ENCODE data around the gene STPG4. TPM values are rescaled to one million over a fixed set of nuclear protein-coding genes. Genes with fewer than 3 reads are reported as not detected.

Gene STPG4
- polyA plus RNA-seq (2013, experiment 1 of 2): not detected
- 0.03 TPM for polyA plus RNA-seq (2013, experiment 2 of 2)

- no CpG with 5 or more reads among the region's 30 CpGs for WGBS, 2 donors (ENCODE audit: extremely low coverage in 2 of 2, insufficient read length in 2 of 2, insufficient replicate concordance in 1 of 2)
- H3K79me1 ChIP-seq (ENCODE audit: low read depth, low read length): no peaks in the 10 kb centered on the region
- DNase-seq (ENCODE audit: low spot score): no peak
Observed at GRCh38 chr2:47155091-47155876, at the start of gene STPG4. Gene STPG4, minus strand, starts transcription at chr2:47155308. Its CDS starts 57 bp downstream, at chr2:47155251.

GRCh38 chr2:47204691-47205090, 49.6 kb upstream of the STPG4 start:
- no peaks in the 10 kb centered on the region for H3K36me3 ChIP-seq (replicated peaks in 1 of 2; ENCODE audit: control insufficient read depth in 2 of 2, insufficient read depth in 2 of 2, low read length in 2 of 2)
- no peak overlapping the region for H4K91ac ChIP-seq (ENCODE audit: low read depth, low read length, poor library complexity)
- H3K4ac ChIP-seq (ENCODE audit: low read length): no peak overlapping the region
- H2BK5ac ChIP-seq (ENCODE audit: low read length): no peak overlapping the region
- H2BK120ac ChIP-seq (ENCODE audit: low read depth, low read length): no peak overlapping the region
- H3K4me2 ChIP-seq (ENCODE audit: insufficient read depth, low read length, poor library complexity, severe bottlenecking): no peak overlapping the region
- no peak overlapping the region for H3K4me3 ChIP-seq (ENCODE audit: low read length in 2 of 2)
- H3K27ac ChIP-seq (replicated peaks; ENCODE audit: low read length): no peak overlapping the region
- H3K9ac ChIP-seq (ENCODE audit: low read depth, low read length, poor library complexity): no peak overlapping the region
- no peak overlapping the region for H4K8ac ChIP-seq (ENCODE audit: low read depth, low read length)
- no peak for DNase-seq (ENCODE audit: low spot score)
- H3K27me3 ChIP-seq (ENCODE audit: control insufficient read depth in 3 of 3, insufficient read depth in 3 of 3, low read depth in 1 of 3, low read length in 3 of 3): no peaks in the 10 kb centered on the region
- H2AK5ac ChIP-seq (ENCODE audit: low read depth, low read length): no peak overlapping the region
- H2BK12ac ChIP-seq (ENCODE audit: low read length): no peak overlapping the region
- H2BK15ac ChIP-seq (ENCODE audit: low read length): no peak overlapping the region
- H3K14ac ChIP-seq (ENCODE audit: low read length): no peak overlapping the region
- no CpG with 5 or more reads among the region's 3 CpGs for WGBS, 2 donors (ENCODE audit: extremely low coverage in 2 of 2, insufficient read length in 2 of 2, insufficient replicate concordance in 1 of 2)
- peaks cover 0 to 3% of the 10 kb centered on the region in 2 donors for H3K9me3 ChIP-seq (replicated peaks in 1 of 2; ENCODE audit: control insufficient read depth in 2 of 2, insufficient read depth in 1 of 2, low read depth in 1 of 2, low read length in 2 of 2)
- no peak overlapping the region for H3K18ac ChIP-seq (ENCODE audit: low read length)
- H3K4me1 ChIP-seq (ENCODE audit: control insufficient read depth in 2 of 2, insufficient read depth in 1 of 2, low read depth in 1 of 2, low read length in 2 of 2): peaks cover 0 to 5% of the 10 kb centered on the region in 2 donors
- no peaks in the 10 kb centered on the region for H3K79me1 ChIP-seq (ENCODE audit: low read depth, low read length)
- no peak overlapping the region for H2AFZ ChIP-seq (ENCODE audit: low read length)
- H3K23ac ChIP-seq (ENCODE audit: low read depth, low read length, poor library complexity): no peak overlapping the region

More at GRCh38 chr2:47155091-47155876, at the start of gene STPG4:
- Histone ChIP-seq H3K4ac (ENCODE audit: low read length) (no peak within 1 kb of the TSS), H3K4me1 (ENCODE audit: control insufficient read depth in 2 of 2, insufficient read depth in 1 of 2, low read depth in 1 of 2, low read length in 2 of 2) (no peaks in the 10 kb centered on the region), H3K27ac (replicated peaks; ENCODE audit: low read length) (peak within 1 kb of the TSS; percentile 26), H2BK120ac (ENCODE audit: low read depth, low read length) (no peak within 1 kb of the TSS), H3K14ac (ENCODE audit: low read length) (no peak within 1 kb of the TSS), H4K8ac (ENCODE audit: low read depth, low read length) (peak within 1 kb of the TSS; percentile 82), H3K36me3 (replicated peaks in 1 of 2; ENCODE audit: control insufficient read depth in 2 of 2, insufficient read depth in 2 of 2, low read length in 2 of 2) (peaks cover 11 to 41% of the 10 kb centered on the region in 2 donors), H2BK15ac (ENCODE audit: low read length) (no peak within 1 kb of the TSS), H2BK5ac (ENCODE audit: low read length) (no peak within 1 kb of the TSS), H3K9ac (ENCODE audit: low read depth, low read length, poor library complexity) (no peak within 1 kb of the TSS), H2BK12ac (ENCODE audit: low read length) (peak within 1 kb of the TSS; percentile 41), H2AK5ac (ENCODE audit: low read depth, low read length) (no peak within 1 kb of the TSS), H2AFZ (ENCODE audit: low read length) (no peak within 1 kb of the TSS), H4K91ac (ENCODE audit: low read depth, low read length, poor library complexity) (no peak within 1 kb of the TSS), H3K4me3 (ENCODE audit: low read length in 2 of 2) (no peak within 1 kb of the TSS), H3K9me3 (replicated peaks in 1 of 2; ENCODE audit: control insufficient read depth in 2 of 2, insufficient read depth in 1 of 2, low read depth in 1 of 2, low read length in 2 of 2) (peaks cover 0 to 2% of the 10 kb centered on the region in 2 donors), H3K27me3 (ENCODE audit: control insufficient read depth in 3 of 3, insufficient read depth in 3 of 3, low read depth in 1 of 3, low read length in 3 of 3) (no peaks in the 10 kb centered on the region), H3K4me2 (ENCODE audit: insufficient read depth, low read length, poor library complexity, severe bottlenecking) (no peak within 1 kb of the TSS), H3K23ac (ENCODE audit: low read depth, low read length, poor library complexity) (no peak within 1 kb of the TSS), H3K18ac (ENCODE audit: low read length) (peak within 1 kb of the TSS; percentile 48)

GRCh38 chr2:47203995-47204394, 48.9 kb upstream of the STPG4 start:
- Histone ChIP-seq H3K9me3 (replicated peaks in 1 of 2; ENCODE audit: control insufficient read depth in 2 of 2, insufficient read depth in 1 of 2, low read depth in 1 of 2, low read length in 2 of 2) (peaks cover 0 to 3% of the 10 kb centered on the region in 2 donors), H3K4me1 (ENCODE audit: control insufficient read depth in 2 of 2, insufficient read depth in 1 of 2, low read depth in 1 of 2, low read length in 2 of 2) (peaks cover 0 to 5% of the 10 kb centered on the region in 2 donors), H4K91ac (ENCODE audit: low read depth, low read length, poor library complexity) (no peak overlapping the region), H4K8ac (ENCODE audit: low read depth, low read length) (no peak overlapping the region), H2BK5ac (ENCODE audit: low read length) (no peak overlapping the region), H2AFZ (ENCODE audit: low read length) (no peak overlapping the region), H3K4ac (ENCODE audit: low read length) (no peak overlapping the region), H2BK12ac (ENCODE audit: low read length) (no peak overlapping the region), H3K36me3 (replicated peaks in 1 of 2; ENCODE audit: control insufficient read depth in 2 of 2, insufficient read depth in 2 of 2, low read length in 2 of 2) (no peaks in the 10 kb centered on the region), H2BK120ac (ENCODE audit: low read depth, low read length) (no peak overlapping the region), H3K27me3 (ENCODE audit: control insufficient read depth in 3 of 3, insufficient read depth in 3 of 3, low read depth in 1 of 3, low read length in 3 of 3) (no peaks in the 10 kb centered on the region), H3K23ac (ENCODE audit: low read depth, low read length, poor library complexity) (no peak overlapping the region), H3K27ac (replicated peaks; ENCODE audit: low read length) (no peak overlapping the region), H3K4me2 (ENCODE audit: insufficient read depth, low read length, poor library complexity, severe bottlenecking) (no peak overlapping the region), H3K79me1 (ENCODE audit: low read depth, low read length) (no peaks in the 10 kb centered on the region), H2AK5ac (ENCODE audit: low read depth, low read length) (no peak overlapping the region), H2BK15ac (ENCODE audit: low read length) (no peak overlapping the region), H3K14ac (ENCODE audit: low read length) (no peak overlapping the region), H3K4me3 (ENCODE audit: low read length in 2 of 2) (no peak overlapping the region), H3K18ac (ENCODE audit: low read length) (no peak overlapping the region), H3K9ac (ENCODE audit: low read depth, low read length, poor library complexity) (no peak overlapping the region)
- no peak for DNase-seq (ENCODE audit: low spot score)
- WGBS, 2 donors (ENCODE audit: extremely low coverage in 2 of 2, insufficient read length in 2 of 2, insufficient replicate concordance in 1 of 2): no CpG with 5 or more reads among the region's 4 CpGs

- no CpG with 5 or more reads among the region's 2 CpGs for WGBS, 2 donors (ENCODE audit: extremely low coverage in 2 of 2, insufficient read length in 2 of 2, insufficient replicate concordance in 1 of 2)
- H3K27me3 ChIP-seq (ENCODE audit: control insufficient read depth in 3 of 3, insufficient read depth in 3 of 3, low read depth in 1 of 3, low read length in 3 of 3): no peaks in the 10 kb centered on the region
- DNase-seq (ENCODE audit: low spot score): no peak
Observed at GRCh38 chr2:47201224-47201623, 46.1 kb upstream of the STPG4 start.

More at GRCh38 chr2:47201224-47201623, 46.1 kb upstream of the STPG4 start:
- no peak overlapping the region for H2BK120ac ChIP-seq (ENCODE audit: low read depth, low read length)
- peak overlapping the region; percentile 64 for H2AFZ ChIP-seq (ENCODE audit: low read length)
- no peak overlapping the region for H3K4ac ChIP-seq (ENCODE audit: low read length)
- no peaks in the 10 kb centered on the region for H3K79me1 ChIP-seq (ENCODE audit: low read depth, low read length)
- H3K27ac ChIP-seq (replicated peaks; ENCODE audit: low read length): no peak overlapping the region
- peaks cover 0 to 3% of the 10 kb centered on the region in 2 donors for H3K4me1 ChIP-seq (ENCODE audit: control insufficient read depth in 2 of 2, insufficient read depth in 1 of 2, low read depth in 1 of 2, low read length in 2 of 2)
- H3K18ac ChIP-seq (ENCODE audit: low read length): no peak overlapping the region
- no peaks in the 10 kb centered on the region for H3K9me3 ChIP-seq (replicated peaks in 1 of 2; ENCODE audit: control insufficient read depth in 2 of 2, insufficient read depth in 1 of 2, low read depth in 1 of 2, low read length in 2 of 2)
- H3K36me3 ChIP-seq (replicated peaks in 1 of 2; ENCODE audit: control insufficient read depth in 2 of 2, insufficient read depth in 2 of 2, low read length in 2 of 2): no peaks in the 10 kb centered on the region
- no peak overlapping the region for H3K14ac ChIP-seq (ENCODE audit: low read length)
- H4K91ac ChIP-seq (ENCODE audit: low read depth, low read length, poor library complexity): no peak overlapping the region
- no peak overlapping the region for H3K9ac ChIP-seq (ENCODE audit: low read depth, low read length, poor library complexity)
- no peak overlapping the region for H3K4me2 ChIP-seq (ENCODE audit: insufficient read depth, low read length, poor library complexity, severe bottlenecking)
- H2BK12ac ChIP-seq (ENCODE audit: low read length): no peak overlapping the region
- H3K4me3 ChIP-seq (ENCODE audit: low read length in 2 of 2): no peak overlapping the region
- H2BK15ac ChIP-seq (ENCODE audit: low read length): no peak overlapping the region
- H2AK5ac ChIP-seq (ENCODE audit: low read depth, low read length): no peak overlapping the region
- H2BK5ac ChIP-seq (ENCODE audit: low read length): no peak overlapping the region
- no peak overlapping the region for H4K8ac ChIP-seq (ENCODE audit: low read depth, low read length)
- no peak overlapping the region for H3K23ac ChIP-seq (ENCODE audit: low read depth, low read length, poor library complexity)
